WTC11 (cell line): Measurements from ENCODE around the gene RPS8. TPM values are rescaled to one million over a fixed set of nuclear protein-coding genes. Genes with fewer than 3 reads are reported as not detected.

Experiments
- ATAC-seq: fragments of 200-7000 bp; cut with Tn5 transposase; 2 replicates; pipeline ENCODE4 v1.10.0; 2021; ENCODE audit warnings: mild to moderate bottlenecking, moderate library complexity
- CTCF ChIA-PET: fragments of 300-600 bp; sonication (Branson Sonifier 250); formaldehyde crosslinking; loops from one replicate; lab custom pipeline; 2021; ENCODE audit warnings: antibody characterized with exemption; lab: Charles Lee
- POLR2A ChIA-PET: fragments of 350-600 bp; sonication (Branson Sonifier 250); formaldehyde crosslinking; loops from one replicate; lab custom pipeline; 2021; ENCODE audit warnings: antibody characterized with exemption; lab: Charles Lee
- DNase-seq: peaks from one replicate; pipeline ENCODE4 v3.0.0; 2021; ENCODE audit warnings: low spot score
- H3K27ac Mint-ChIP-seq: 2 replicates; pipeline ENCODE4 v1.8.0; 2021; ENCODE audit warnings: mixed read lengths
- H3K27me3 Mint-ChIP-seq: 2 replicates; pipeline ENCODE4 v1.8.0; 2021; ENCODE audit warnings: low read depth, mild to moderate bottlenecking, moderate library complexity, mixed read lengths
- H3K36me3 Mint-ChIP-seq: 2 replicates; pipeline ENCODE4 v1.8.0; 2021; ENCODE audit warnings: mixed read lengths
- H3K4me1 Mint-ChIP-seq: 2 replicates; pipeline ENCODE4 v1.8.0; 2022; ENCODE audit warnings: mixed read lengths
- H3K4me3 Mint-ChIP-seq: 2 replicates; pipeline ENCODE4 v1.8.0; 2021; ENCODE audit warnings: mild to moderate bottlenecking, moderate library complexity, mixed read lengths
- H3K9me3 Mint-ChIP-seq: 2 replicates; pipeline ENCODE4 v1.8.0; 2021; ENCODE audit warnings: mixed read lengths
- AFF4 ChIP-seq: sonication (generic); formaldehyde crosslinking; IDR thresholded peaks from 2 replicates; pipeline ENCODE4 v1.8.1; 2023; ENCODE audit warnings: mild to moderate bottlenecking, missing genetic modification reagents, borderline replicate concordance
- AR ChIP-seq: fragments of 250-450 bp; sonication (Bioruptor Pico); IDR thresholded peaks from 2 replicates; pipeline ENCODE4 v1.9.0; 2021; ENCODE audit warnings: mild to moderate bottlenecking
- FOXP1 ChIP-seq: sonication (generic); formaldehyde crosslinking; IDR thresholded peaks from 2 replicates; pipeline ENCODE4 v1.8.0; 2022; ENCODE audit warnings: missing genetic modification reagents, mild to moderate bottlenecking, moderate library complexity, borderline replicate concordance
- HMGXB4 ChIP-seq: sonication (generic); formaldehyde crosslinking; IDR thresholded peaks from 2 replicates; pipeline ENCODE4 v1.8.1; 2023; ENCODE audit warnings: mild to moderate bottlenecking, moderate library complexity, missing genetic modification reagents
- JAZF1 ChIP-seq: fragments of 250-450 bp; sonication (Bioruptor Pico); IDR thresholded peaks from 2 replicates; pipeline ENCODE4 v1.9.0; 2021; ENCODE audit warnings: moderate library complexity, mild to moderate bottlenecking, inconsistent platforms
- MLX ChIP-seq: sonication (generic); formaldehyde crosslinking; IDR thresholded peaks from 2 replicates; pipeline ENCODE4 v1.8.1; 2023; ENCODE audit warnings: mild to moderate bottlenecking, missing genetic modification reagents, moderate library complexity
- MXD4 ChIP-seq: fragments of 250-450 bp; sonication (Bioruptor Pico); IDR thresholded peaks from 2 replicates; pipeline ENCODE4 v1.8.0; 2021; ENCODE audit warnings: mild to moderate bottlenecking, moderate library complexity, borderline replicate concordance
- NFATC4 ChIP-seq: fragments of 250-450 bp; sonication (Bioruptor Pico); IDR thresholded peaks from 2 replicates; pipeline ENCODE4 v1.9.0; 2021; ENCODE audit warnings: mild to moderate bottlenecking
- OVOL2 ChIP-seq: fragments of 250-450 bp; sonication (Bioruptor Pico); IDR thresholded peaks from 2 replicates; pipeline ENCODE4 v1.9.0; 2021; ENCODE audit warnings: mild to moderate bottlenecking, borderline replicate concordance
- USF2 ChIP-seq: sonication (generic); formaldehyde crosslinking; IDR thresholded peaks from 2 replicates; pipeline ENCODE4 v1.8.1; 2023; ENCODE audit warnings: mild to moderate bottlenecking, missing genetic modification reagents, moderate library complexity
- ZBTB21 ChIP-seq: sonication (generic); formaldehyde crosslinking; IDR thresholded peaks from 2 replicates; pipeline ENCODE4 v1.8.1; 2023; ENCODE audit warnings: mild to moderate bottlenecking, missing genetic modification reagents, borderline replicate concordance
- ZNF121 ChIP-seq: sonication (generic); formaldehyde crosslinking; IDR thresholded peaks from 2 replicates; pipeline ENCODE4 v1.8.0; 2023; ENCODE audit warnings: missing genetic modification reagents
- ZNF219 ChIP-seq: sonication (generic); formaldehyde crosslinking; IDR thresholded peaks from 2 replicates; pipeline ENCODE4 v1.8.0; 2023; ENCODE audit warnings: missing genetic modification reagents, mild to moderate bottlenecking, borderline replicate concordance
- ZNF281 ChIP-seq: sonication (generic); formaldehyde crosslinking; IDR thresholded peaks from 2 replicates; pipeline ENCODE4 v1.8.0; 2023; ENCODE audit warnings: mild to moderate bottlenecking, missing genetic modification reagents
- ZNF512 ChIP-seq: sonication (generic); formaldehyde crosslinking; IDR thresholded peaks from 2 replicates; pipeline ENCODE4 v1.8.1; 2022; ENCODE audit warnings: missing genetic modification reagents, borderline replicate concordance
- ZSCAN18 ChIP-seq: fragments of 250-450 bp; sonication (Bioruptor Pico); IDR thresholded peaks from 2 replicates; pipeline ENCODE4 v2.1.2; 2022; ENCODE audit warnings: mild to moderate bottlenecking, moderate library complexity
- total RNA-seq: library from RNA; stranded (reverse); gene quantifications from 3 replicates; pipeline ENCODE4 v1.2.3, GENCODE V29; 2021

RPS8 gene
- total RNA-seq, 1 experiment from 2014 or later, result 2,343 TPM

GRCh38 chr1:44757420-44757819 is 17.9 kb upstream of the RPS8 start (continued):
- TF ChIP-seq USF2 (CRISPR knock-in tag), result no peak
- TF ChIP-seq FOXP1 (CRISPR knock-in tag), result no peak
- TF ChIP-seq AFF4 (CRISPR knock-in tag), result no peak
- TF ChIP-seq AR (CRISPR knock-in tag), result no peak

GRCh38 chr1:44759077-44759476 is 16.3 kb upstream of the RPS8 start:
- DNase-seq (no peak), ATAC-seq (no peak)
- no peaks in the 10 kb centered on the region for H3K4me1 Mint-ChIP-seq
- TF ChIP-seq OVOL2 (CRISPR knock-in tag) (no peak), HMGXB4 (CRISPR knock-in tag) (no peak), MXD4 (no peak), ZBTB21 (CRISPR knock-in tag) (no peak), JAZF1 (no peak), NFATC4 (CRISPR knock-in tag) (no peak), ZSCAN18 (no peak), ZNF121 (no peak), MLX (CRISPR knock-in tag) (no peak), ZNF512 (CRISPR knock-in tag) (no peak), ZNF281 (no peak), ZNF219 (CRISPR knock-in tag) (no peak)
- H3K9me3 Mint-ChIP-seq, result no peaks in the 10 kb centered on the region
- CTCF ChIA-PET, result no interaction called here
- no peak overlapping the region for H3K27ac Mint-ChIP-seq
- no peaks in the 10 kb centered on the region for H3K27me3 Mint-ChIP-seq
- POLR2A ChIA-PET, result interaction anchor here (1.4 kb wide), 1 partner anchor 16 kb away, joined by 4 read pairs; the partner anchor contains the start of gene RPS8
- no peak overlapping the region for H3K4me3 Mint-ChIP-seq
- H3K36me3 Mint-ChIP-seq, result peaks cover 84% of the 10 kb centered on the region
